ENCODE data around the gene SLC49A4. TPM values are rescaled to one million over a fixed set of nuclear protein-coding genes. Genes with fewer than 3 reads are reported as not detected.

The SLC49A4 gene
- polyA plus RNA-seq, 3 donors = 12.9 to 19.0 (median 18.6) TPM

DNA sequence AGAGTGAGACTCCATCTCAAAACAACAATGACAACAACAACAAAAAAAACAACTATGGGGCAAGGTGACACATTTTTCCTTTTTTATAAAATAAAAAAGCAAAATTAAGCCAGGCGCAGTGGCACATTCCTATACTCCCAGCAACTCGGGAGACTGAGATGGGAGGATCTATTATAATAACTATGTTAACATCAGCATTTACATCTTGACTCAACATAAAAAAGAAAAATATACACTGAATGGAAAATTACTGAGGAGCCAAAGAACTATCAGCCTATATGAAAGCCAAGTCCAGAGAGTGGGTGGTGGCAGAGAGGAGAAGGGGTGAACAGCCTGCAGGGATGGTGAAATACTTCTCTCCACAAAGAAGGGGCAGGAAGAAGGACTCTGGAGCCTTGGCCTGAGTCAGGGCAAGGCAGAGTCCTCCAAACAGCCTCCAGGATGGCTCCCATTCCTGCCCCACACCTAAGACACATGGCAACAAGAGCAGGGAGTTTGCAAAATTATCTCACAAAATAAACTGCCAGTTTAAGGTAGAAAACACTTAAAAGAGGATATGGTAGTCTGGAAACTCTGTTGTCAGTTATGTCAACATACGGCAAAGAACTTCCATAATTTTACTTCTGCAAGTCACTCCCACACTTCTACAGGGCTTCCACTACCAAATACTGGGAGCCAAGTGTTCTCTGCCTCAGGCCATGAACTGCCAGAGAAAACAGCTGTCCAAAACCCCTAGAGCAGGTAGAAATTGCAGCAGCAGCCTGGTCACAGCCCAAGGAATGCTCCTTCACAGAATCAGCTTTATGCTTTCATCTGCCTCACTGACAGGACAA, 27.1 kb upstream of the SLC49A4 start:
- Histone ChIP-seq H4K20me1 (ENCODE audit: insufficient read depth, low read length) (no peaks in the 10 kb centered on the region), H3K4me1 (ENCODE audit: control insufficient read depth in 1 of 2, insufficient read depth in 2 of 2, low read length in 2 of 2) (peaks cover 66 to 72% of the 10 kb centered on the region in 2 donors), H2AFZ (ENCODE audit: insufficient read depth, low read depth, low read length, poor library complexity, severe bottlenecking) (peak overlapping the region; percentile 64), H3K36me3 (replicated peaks in 1 of 2; ENCODE audit: control insufficient read depth in 1 of 2, insufficient read depth in 2 of 2, low read length in 2 of 2) (peaks cover 0 to 4% of the 10 kb centered on the region in 2 donors), H3K9ac (ENCODE audit: insufficient read depth, low read length, poor library complexity, severe bottlenecking) (peak overlapping the region; percentile 57), H3K4me3 (replicated peaks in 1 of 3; ENCODE audit: low read depth in 2 of 3, low read length in 3 of 3) (peak overlapping the region; percentile 4 to 48 (median 19)), H3K4me2 (replicated peaks; ENCODE audit: extremely low read depth, low read length, poor library complexity, severe bottlenecking) (peak overlapping the region; percentile 64), H3K79me2 (ENCODE audit: insufficient read depth, low read length) (peaks cover 43% of the 10 kb centered on the region), H3K27me3 (ENCODE audit: control insufficient read depth in 2 of 2, insufficient read depth in 2 of 2, low read length in 2 of 2) (no peaks in the 10 kb centered on the region), H3K27ac (ENCODE audit: low read depth in 1 of 2, low read length in 2 of 2) (peak overlapping the region; percentile 89 to 93), H3K9me3 (replicated peaks in 1 of 2; ENCODE audit: control insufficient read depth in 1 of 2, insufficient read depth in 1 of 2, low read length in 2 of 2) (no peaks in the 10 kb centered on the region)
- TF ChIP-seq, protein P1, sequence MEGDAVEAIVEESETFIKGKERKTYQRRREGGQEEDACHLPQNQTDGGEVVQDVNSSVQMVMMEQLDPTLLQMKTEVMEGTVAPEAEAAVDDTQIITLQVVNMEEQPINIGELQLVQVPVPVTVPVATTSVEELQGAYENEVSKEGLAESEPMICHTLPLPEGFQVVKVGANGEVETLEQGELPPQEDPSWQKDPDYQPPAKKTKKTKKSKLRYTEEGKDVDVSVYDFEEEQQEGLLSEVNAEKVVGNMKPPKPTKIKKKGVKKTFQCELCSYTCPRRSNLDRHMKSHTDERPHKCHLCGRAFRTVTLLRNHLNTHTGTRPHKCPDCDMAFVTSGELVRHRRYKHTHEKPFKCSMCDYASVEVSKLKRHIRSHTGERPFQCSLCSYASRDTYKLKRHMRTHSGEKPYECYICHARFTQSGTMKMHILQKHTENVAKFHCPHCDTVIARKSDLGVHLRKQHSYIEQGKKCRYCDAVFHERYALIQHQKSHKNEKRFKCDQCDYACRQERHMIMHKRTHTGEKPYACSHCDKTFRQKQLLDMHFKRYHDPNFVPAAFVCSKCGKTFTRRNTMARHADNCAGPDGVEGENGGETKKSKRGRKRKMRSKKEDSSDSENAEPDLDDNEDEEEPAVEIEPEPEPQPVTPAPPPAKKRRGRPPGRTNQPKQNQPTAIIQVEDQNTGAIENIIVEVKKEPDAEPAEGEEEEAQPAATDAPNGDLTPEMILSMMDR (IDR thresholded peaks at IDR 0.05) = no peak
- intact Hi-C loops (cut with micrococcal nuclease) = loop anchor here in 1 of 2 donors (2.0 kb wide), 1 partner anchor 27 kb away; the partner anchor contains the start of gene SLC49A4
- Mint-ChIP-seq H3K27me3 (ENCODE audit: low read depth in 3 of 3) (peaks cover 0 to 1% (median 0%) of the 10 kb centered on the region in 3 donors), H3K27ac (peak overlapping the region; percentile 98 to 99 (median 99)), H3K4me3 (peak overlapping the region; percentile 55 to 80), H3K4me1 (peaks cover 65% of the 10 kb centered on the region), H3K9me3 (peaks cover 0 to 5% (median 0%) of the 10 kb centered on the region in 7 donors), H3K36me3 (peaks cover 15 to 25% of the 10 kb centered on the region in 2 donors)
- DNase-seq = peak; percentile 60 to 85 (median 76)
- 0% methylated on average over 1 of the region's 3 CpGs for WGBS (ENCODE audit: insufficient coverage)

DNA sequence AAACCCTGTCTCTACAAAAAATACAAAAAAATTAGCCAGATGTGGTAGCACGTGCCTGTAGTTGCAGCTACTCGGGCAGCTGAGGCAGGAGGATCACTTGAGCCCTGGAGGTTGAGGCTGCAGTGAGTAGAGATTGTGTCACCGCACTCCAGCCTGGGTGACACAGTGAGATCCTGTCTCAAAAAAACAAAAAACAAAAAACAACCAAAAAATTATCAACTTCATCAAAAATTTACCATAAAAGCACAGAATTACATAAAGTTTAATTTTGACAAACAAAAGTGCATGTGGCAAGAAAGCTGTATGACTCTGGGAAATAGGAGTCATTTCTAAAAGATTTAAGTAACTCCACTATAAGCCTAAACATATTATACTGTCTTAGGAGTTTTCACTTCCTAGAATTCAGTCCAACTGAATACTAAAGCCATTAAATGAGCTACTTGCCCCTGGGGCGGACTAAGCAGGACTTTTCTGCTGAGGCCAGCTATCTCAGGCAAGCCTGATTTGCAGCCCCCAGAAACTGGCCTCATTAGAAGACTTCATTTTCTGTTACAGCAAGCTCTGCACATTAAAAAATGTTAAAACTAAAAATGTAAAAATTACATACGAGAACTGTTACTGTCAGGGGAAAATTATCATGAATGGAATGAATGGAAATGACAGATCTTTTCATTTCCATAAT, 24.2 kb upstream of the SLC49A4 start:
- H3K4me1 ChIP-seq (ENCODE audit: control insufficient read depth in 1 of 2, insufficient read depth in 2 of 2, low read length in 2 of 2) = peaks cover 77 to 87% of the 10 kb centered on the region in 2 donors
- peaks cover 0 to 2% of the 10 kb centered on the region in 2 donors for H3K36me3 ChIP-seq (replicated peaks in 1 of 2; ENCODE audit: control insufficient read depth in 1 of 2, insufficient read depth in 2 of 2, low read length in 2 of 2)
- H3K4me3 ChIP-seq (replicated peaks in 1 of 3; ENCODE audit: low read depth in 2 of 3, low read length in 3 of 3) = no peak overlapping the region
- H3K27ac ChIP-seq (ENCODE audit: low read depth in 1 of 2, low read length in 2 of 2) = peak overlapping the region; percentile 93 to 96
- no peaks in the 10 kb centered on the region for H3K9me3 ChIP-seq (replicated peaks in 1 of 2; ENCODE audit: control insufficient read depth in 1 of 2, insufficient read depth in 1 of 2, low read length in 2 of 2)
- H4K20me1 ChIP-seq (ENCODE audit: insufficient read depth, low read length) = no peaks in the 10 kb centered on the region
- H3K27me3 ChIP-seq (ENCODE audit: control insufficient read depth in 2 of 2, insufficient read depth in 2 of 2, low read length in 2 of 2) = no peaks in the 10 kb centered on the region
- H3K9ac ChIP-seq (ENCODE audit: insufficient read depth, low read length, poor library complexity, severe bottlenecking) = no peak overlapping the region
- peaks cover 31% of the 10 kb centered on the region for H3K79me2 ChIP-seq (ENCODE audit: insufficient read depth, low read length)
- H3K4me3 Mint-ChIP-seq = no peak overlapping the region
- DNase-seq = peak; percentile 47 to 63 (median 51)
- no peak overlapping the region for H2AFZ ChIP-seq (ENCODE audit: insufficient read depth, low read depth, low read length, poor library complexity, severe bottlenecking)
- H3K27ac Mint-ChIP-seq = peak overlapping the region; percentile 98 to 99 (median 99)
- peaks cover 71% of the 10 kb centered on the region for H3K4me1 Mint-ChIP-seq
- H3K36me3 Mint-ChIP-seq = peaks cover 9 to 29% of the 10 kb centered on the region in 2 donors
- WGBS (ENCODE audit: insufficient coverage) = no CpG with 5 or more reads among the region's 5 CpGs
- intact Hi-C loops (cut with micrococcal nuclease) = loop anchor here in 1 of 2 donors (2.0 kb wide), 1 partner anchor 24 kb away; the partner anchor contains the start of gene SLC49A4
- peaks cover 0 to 5% (median 0%) of the 10 kb centered on the region in 7 donors for H3K9me3 Mint-ChIP-seq
- TF ChIP-seq, protein P1 (IDR thresholded peaks at IDR 0.05) = no peak
- H3K4me2 ChIP-seq (replicated peaks; ENCODE audit: extremely low read depth, low read length, poor library complexity, severe bottlenecking) = no peak overlapping the region
- no peaks in the 10 kb centered on the region for H3K27me3 Mint-ChIP-seq (ENCODE audit: low read depth in 3 of 3)
